ENCODE results near the gene MCF2L2.

DNA sequence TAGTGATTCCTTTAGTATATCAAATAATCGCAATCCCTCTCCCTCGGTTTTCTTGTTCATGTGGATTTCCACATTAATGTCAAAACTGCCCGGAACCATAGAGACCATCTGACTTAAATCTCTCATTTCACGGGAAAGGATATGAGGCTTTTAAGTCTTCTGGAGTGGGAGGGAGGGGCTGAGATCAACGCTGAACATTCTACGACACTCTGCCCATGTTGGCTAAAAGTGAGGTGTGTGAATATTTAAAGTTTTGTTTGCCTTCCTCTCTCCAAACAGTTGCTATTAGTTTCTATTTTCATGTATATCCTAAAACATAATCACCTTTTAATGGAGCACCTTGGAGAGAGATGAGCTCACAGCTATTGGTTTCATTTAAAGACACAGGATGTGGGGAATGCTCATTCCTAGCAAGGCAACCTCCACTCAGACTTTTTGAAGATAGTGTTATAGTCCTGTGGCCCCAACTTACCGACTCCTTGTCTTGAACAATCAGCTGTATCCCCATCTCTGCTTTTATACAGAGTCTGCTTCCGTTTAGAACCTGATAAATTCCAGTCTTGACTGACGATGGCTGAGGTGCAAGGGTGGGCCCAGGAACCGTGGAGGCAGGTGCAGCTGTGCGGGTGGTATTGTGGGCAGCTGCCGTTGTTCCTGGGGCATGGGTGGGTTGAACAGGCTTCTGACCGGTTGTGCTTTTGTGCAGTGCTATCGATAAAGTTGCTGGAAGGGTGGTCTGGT, 275.0 kb downstream of the MCF2L2 start:
- TF ChIP-seq, protein P1, sequence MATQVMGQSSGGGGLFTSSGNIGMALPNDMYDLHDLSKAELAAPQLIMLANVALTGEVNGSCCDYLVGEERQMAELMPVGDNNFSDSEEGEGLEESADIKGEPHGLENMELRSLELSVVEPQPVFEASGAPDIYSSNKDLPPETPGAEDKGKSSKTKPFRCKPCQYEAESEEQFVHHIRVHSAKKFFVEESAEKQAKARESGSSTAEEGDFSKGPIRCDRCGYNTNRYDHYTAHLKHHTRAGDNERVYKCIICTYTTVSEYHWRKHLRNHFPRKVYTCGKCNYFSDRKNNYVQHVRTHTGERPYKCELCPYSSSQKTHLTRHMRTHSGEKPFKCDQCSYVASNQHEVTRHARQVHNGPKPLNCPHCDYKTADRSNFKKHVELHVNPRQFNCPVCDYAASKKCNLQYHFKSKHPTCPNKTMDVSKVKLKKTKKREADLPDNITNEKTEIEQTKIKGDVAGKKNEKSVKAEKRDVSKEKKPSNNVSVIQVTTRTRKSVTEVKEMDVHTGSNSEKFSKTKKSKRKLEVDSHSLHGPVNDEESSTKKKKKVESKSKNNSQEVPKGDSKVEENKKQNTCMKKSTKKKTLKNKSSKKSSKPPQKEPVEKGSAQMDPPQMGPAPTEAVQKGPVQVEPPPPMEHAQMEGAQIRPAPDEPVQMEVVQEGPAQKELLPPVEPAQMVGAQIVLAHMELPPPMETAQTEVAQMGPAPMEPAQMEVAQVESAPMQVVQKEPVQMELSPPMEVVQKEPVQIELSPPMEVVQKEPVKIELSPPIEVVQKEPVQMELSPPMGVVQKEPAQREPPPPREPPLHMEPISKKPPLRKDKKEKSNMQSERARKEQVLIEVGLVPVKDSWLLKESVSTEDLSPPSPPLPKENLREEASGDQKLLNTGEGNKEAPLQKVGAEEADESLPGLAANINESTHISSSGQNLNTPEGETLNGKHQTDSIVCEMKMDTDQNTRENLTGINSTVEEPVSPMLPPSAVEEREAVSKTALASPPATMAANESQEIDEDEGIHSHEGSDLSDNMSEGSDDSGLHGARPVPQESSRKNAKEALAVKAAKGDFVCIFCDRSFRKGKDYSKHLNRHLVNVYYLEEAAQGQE (IDR thresholded peaks at IDR 0.05; ENCODE audit: insufficient read depth in 1 of 2, low read depth in 2 of 2, low read length in 2 of 2): no peak
- TF ChIP-seq POLR2AphosphoS5 (IDR thresholded peaks at IDR 0.05; ENCODE audit: low read depth, low read length) (no peak), SIN3A (IDR thresholded peaks at IDR 0.05; ENCODE audit: borderline replicate concordance, insufficient read depth, low read length) (no peak), TAF1 (IDR thresholded peaks at IDR 0.05; ENCODE audit: borderline replicate concordance, insufficient read depth, low read length) (no peak), FOXP2 (optimal IDR thresholded peaks at IDR 0.05; ENCODE audit: borderline replicate concordance, extremely low read depth, extremely low read length, insufficient read depth) (no peak)

Data from PFSK-1 (cell line).